ENCODE data around the gene CNTN5.

The CNTN5 gene

DNA sequence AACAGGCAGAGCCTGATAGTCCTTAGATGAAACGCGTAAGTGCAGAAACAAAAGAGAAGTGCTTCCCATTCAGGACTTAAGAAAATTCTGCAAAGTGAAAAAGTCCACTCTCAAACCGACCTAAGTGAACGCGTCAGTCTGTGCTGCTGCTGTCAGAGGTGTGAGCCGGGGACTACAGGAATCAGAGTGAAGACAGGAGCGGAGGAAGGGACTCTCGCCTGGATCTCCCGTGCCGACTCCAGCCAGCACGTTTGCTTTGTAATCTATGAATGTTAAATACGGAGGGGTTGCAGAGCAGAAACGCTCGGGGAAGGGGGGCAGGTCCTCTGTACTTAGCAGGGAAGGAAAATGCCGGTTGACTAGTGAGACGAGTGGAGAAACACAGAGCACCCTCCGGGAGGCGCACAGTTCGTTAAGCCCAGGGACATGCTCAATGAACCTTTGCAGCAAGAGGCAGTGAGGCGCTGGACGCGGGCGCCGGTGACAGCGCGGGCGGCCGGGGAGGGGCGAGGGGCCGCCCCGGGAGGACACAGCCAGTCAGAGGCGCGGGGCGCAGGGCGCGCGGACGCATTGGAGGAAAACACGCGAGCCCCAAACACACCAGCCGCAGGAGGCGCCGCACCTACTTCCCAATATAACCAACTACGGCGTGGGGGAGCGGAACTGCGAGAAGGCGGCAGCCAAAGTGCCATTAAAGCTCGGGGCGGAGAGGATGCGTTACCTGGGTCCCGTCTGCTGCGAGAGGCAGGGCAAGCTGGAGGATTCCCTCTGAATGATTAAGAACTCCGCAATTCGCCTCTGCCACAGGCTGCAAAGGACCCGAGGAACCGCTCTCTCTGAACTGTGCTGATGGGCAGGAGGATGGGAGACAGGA lies at the start of gene CNTN5:
Gene CNTN5 (plus strand): TSS at position 598 of the 874 bp plus-strand sequence.
- TF ChIP-seq, protein P1, sequence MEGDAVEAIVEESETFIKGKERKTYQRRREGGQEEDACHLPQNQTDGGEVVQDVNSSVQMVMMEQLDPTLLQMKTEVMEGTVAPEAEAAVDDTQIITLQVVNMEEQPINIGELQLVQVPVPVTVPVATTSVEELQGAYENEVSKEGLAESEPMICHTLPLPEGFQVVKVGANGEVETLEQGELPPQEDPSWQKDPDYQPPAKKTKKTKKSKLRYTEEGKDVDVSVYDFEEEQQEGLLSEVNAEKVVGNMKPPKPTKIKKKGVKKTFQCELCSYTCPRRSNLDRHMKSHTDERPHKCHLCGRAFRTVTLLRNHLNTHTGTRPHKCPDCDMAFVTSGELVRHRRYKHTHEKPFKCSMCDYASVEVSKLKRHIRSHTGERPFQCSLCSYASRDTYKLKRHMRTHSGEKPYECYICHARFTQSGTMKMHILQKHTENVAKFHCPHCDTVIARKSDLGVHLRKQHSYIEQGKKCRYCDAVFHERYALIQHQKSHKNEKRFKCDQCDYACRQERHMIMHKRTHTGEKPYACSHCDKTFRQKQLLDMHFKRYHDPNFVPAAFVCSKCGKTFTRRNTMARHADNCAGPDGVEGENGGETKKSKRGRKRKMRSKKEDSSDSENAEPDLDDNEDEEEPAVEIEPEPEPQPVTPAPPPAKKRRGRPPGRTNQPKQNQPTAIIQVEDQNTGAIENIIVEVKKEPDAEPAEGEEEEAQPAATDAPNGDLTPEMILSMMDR (IDR thresholded peaks at IDR 0.05; ENCODE audit: low read depth, low read length), result no peak
- DNase-seq (ENCODE audit: extremely low read depth, low read depth), result no peak

DNA sequence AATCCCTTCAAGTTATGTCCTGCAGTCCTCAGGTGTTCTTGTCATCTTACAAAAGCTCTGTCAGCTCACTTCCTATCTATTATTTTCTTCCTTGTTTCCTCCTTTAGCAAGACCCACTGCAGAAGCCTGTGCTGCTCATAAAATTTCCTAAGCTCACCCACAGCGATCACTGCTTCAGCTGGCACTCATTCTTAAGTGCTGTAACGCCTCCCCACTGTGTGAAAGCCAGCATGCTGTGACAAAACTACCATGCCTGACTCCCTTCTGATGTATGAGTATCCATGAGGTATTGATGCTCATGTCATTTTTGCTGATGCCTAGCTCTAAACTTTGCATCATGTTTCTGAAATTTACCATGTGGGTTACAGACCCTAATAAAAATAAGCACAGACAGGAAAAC lies 41.5 kb upstream of the CNTN5 start:
- TF ChIP-seq, protein P1 (IDR thresholded peaks at IDR 0.05; ENCODE audit: low read depth, low read length), result no peak
- DNase-seq (ENCODE audit: extremely low read depth, low read depth), result no peak

- DNase-seq (ENCODE audit: extremely low read depth, low read depth), result peak; percentile 4
Observed at GRCh38 chr11:99015634-99016454, 4.9 kb upstream of the CNTN5 start.

DNA sequence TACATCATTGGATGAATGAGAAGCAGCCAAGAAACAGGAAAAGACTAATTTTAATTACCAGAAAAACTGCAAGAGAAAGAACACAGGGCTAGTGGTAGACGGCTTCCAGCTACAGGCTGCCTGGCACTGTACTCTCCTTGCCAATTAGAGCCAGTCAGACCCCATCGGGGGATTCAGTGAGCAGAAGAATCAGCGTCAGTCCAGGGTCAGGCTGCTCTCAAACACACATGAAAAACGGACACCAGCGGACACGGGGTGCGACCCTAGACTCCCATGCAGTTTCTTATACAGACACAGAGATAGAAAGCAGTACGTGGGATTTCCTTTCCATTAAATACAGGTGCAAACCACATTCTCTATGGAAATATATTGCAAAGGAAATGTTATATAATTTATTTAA lies 1.1 kb upstream of the CNTN5 start:
- no peak for DNase-seq (ENCODE audit: extremely low read depth, low read depth)
- TF ChIP-seq, protein P1 (IDR thresholded peaks at IDR 0.05; ENCODE audit: low read depth, low read length), result no peak

More at GRCh38 chr11:99015634-99016454, 4.9 kb upstream of the CNTN5 start:
- TF ChIP-seq, protein P1 (IDR thresholded peaks at IDR 0.05; ENCODE audit: low read depth, low read length), result peak; percentile 81

- no peak for DNase-seq (ENCODE audit: extremely low read depth, low read depth)
- TF ChIP-seq, protein P1 (IDR thresholded peaks at IDR 0.05; ENCODE audit: low read depth, low read length), result no peak
Observed at GRCh38 chr11:99037057-99037456, 16.3 kb downstream of the CNTN5 start.

GRCh38 chr11:99063331-99063730 lies 42.6 kb downstream of the CNTN5 start:
- TF ChIP-seq, protein P1 (IDR thresholded peaks at IDR 0.05; ENCODE audit: low read depth, low read length), result no peak
- no peak for DNase-seq (ENCODE audit: extremely low read depth, low read depth)

DNA sequence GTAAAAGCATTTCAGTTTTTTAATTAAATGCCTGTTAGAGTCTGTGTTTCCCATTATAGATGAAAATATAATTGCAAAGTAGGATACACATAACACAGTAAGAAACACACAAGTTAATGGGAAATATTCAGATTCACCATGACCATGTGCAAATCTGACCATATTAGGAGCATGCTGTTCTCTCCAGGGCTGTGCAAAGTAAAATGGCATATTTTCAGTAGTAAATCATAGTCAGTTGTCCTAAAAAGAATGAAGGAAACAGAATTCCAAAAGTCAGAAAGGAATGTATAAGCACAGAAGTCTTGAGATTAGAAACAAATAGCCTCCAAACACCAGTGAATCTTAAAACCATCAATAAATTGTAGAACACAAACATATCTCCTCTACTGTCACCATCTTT lies 44.4 kb downstream of the CNTN5 start:
- TF ChIP-seq, protein P1 (IDR thresholded peaks at IDR 0.05; ENCODE audit: low read depth, low read length), result no peak
- DNase-seq (ENCODE audit: extremely low read depth, low read depth), result no peak
